Measurements from ENCODE around the gene MACROD1.

Gene MACROD1

DNA sequence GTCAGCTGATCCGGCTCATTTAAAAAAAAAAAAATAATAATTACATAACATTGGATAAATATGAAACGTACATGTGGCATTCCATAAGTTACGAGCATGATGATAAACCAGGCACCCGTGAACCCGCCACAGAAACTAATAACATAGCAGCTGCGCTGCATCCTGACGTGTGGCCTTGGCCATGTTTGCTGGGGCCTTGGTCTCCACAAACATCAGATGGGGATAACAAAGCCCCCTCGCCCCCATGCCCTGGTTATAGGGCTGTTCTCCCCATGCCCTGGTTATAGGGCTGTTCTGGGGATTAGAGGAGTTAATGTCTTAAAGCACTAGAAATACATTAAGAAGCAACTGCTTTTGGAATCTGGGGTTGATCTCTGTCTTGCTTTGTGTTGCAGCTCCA lies 93.5 kb downstream of the MACROD1 start:
- DNase-seq (ENCODE audit: low read depth) = no peak

DNA sequence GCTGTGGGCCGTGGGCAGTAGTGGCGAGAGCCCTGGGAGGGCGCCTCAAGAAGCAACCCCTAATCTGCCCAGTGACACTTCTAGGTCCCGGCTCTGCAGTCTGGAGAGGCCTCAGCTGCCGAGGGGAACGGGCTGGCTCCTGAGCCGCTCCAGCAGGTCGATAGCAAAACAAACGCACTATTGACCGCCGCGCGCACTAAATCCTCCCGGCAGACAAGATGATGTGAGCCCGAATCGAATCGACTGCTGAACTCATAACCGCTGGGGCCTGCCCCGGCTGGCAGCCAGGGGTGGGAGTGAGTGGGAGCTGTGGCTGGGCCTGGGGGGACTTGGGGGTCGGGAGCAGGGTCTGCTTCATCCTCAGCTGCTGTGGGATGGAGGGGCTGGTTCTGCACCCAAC lies 94.1 kb downstream of the MACROD1 start:
- no peak for DNase-seq (ENCODE audit: low read depth)

DNA sequence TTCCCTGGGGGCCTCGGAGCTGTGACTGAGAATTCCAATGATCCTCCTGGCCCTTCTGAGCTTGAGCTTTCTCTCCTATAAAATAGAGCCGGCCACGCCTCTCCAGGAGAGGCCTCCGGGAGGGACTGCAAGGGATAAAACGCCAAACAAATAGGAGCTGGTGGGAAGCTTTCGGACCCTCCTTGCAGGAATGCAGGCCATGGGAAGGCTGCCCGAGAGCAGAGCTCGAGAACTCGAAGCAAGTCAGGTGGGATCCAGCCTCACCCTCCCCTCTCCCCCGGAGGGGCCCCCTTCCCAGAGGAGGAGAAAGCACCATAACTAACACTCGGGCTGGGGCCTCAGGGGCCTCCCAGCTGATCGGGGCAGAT lies 95.6 kb downstream of the MACROD1 start:
- no peak for DNase-seq (ENCODE audit: low read depth)

DNA sequence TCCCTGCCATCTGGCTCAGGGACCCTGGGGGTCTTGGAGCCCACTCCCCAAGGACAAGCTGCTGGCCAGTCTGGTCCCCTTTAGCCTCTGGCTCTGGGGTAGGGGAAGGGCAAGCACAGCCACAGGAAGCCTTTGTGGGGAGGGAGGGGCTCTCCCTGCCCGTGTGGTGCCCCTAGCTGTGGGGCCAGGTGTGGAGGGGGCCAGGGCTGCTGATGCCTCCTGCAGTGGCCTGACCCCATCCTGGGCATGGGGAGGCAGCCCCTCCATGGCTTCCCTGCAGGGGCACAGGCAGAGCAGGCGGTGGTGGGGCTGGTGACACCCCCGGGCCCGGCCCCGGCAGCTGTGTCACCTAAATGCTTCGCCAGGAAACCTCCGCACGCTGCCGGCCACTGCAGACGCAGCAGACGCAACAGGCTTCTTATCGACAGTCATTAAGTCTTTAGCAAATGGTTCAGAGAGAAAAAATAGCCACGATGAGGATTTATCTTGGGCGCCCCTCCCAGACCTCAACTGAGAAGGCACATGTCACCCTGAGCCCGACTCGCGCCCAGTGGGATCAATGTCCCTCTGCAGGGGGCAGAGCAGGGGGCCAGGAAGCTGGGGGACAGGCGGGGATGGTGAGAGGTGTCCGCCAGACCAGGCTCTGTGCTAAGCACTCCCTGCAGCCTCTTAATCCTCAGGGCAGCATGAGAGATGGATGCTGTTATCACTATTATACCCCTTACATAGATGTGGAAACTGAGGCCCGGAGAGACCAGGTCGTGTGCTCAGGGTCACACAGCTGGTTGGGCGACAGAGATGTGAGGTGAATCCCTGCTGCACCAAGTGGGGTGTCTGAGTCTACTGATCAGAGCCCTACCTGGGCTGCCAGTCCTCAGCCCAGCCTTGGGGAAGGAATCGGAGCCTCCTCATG lies 96.3 kb downstream of the MACROD1 start:
- DNase-seq (ENCODE audit: low read depth) = no peak

DNA sequence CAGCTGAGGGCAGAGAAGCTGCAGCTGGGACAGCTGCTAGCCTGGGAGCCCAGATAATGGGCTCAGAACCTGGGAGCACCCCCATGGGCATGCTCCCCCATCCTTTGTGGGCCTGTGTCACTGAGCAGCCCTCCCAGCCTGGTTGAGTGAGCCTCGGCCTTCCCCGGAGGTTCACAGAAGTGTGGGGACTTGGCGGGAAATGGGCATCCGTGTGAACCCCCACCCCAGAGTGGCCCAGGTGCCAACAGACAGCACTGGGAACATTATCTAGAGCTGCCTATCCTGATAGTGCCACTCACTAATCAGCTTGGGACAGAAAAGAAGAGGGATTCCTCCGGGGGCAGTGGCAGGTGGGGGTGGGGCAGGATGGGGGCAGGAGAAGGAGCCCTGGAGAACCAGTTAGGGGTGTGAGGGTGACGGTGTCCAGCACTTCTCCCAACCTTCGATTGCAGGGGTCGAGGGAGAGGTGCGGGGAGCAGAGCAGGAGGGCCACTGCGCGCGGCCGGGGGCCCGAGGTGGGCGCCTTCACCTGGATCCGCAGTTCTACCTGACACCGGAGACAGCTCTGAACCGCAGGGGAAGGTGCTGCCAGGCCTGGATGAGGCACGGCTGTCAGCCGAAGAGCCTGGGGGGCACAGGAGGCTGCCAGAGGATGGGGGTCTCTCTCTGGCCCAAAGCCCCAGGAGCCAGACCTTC lies 97.1 kb downstream of the MACROD1 start:
- DNase-seq (ENCODE audit: low read depth) = no peak

DNA sequence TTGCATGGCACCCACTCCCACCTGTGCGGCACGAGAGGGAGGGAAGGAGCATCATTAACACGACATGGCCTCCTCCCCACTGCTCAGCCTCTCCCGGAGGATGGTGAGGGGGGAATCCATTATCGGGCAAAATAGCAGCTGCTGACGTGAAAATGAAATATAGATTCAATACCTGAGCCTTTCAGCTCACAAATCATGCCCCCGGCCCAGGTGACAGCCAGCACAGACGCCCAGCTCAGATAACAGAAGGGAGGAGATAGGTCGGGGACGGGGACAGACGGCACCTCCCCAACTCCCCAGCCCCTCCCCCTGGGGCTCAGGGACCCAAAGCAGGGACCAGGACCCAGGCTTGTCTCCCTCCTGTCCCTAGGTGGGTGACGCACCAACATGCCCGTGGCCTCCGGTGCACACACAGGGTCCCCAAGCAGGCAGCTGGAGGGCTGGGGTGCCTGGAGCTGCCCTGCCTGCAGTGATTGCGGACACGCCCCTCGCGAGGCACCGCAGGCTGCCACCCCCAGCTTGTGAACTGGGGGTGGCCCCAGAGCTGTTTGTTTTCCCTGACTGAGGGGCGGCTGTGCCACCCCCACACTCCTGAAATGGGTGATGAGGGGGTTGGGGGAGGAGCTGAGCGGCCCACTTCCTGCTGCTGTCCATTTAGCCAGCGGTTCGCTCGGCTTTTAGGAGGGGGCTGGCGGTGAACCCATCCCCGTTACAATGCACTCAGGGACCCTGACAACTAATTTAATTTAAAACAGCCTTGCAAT lies 98.5 kb downstream of the MACROD1 start:
- no peak for DNase-seq (ENCODE audit: low read depth)

DNA sequence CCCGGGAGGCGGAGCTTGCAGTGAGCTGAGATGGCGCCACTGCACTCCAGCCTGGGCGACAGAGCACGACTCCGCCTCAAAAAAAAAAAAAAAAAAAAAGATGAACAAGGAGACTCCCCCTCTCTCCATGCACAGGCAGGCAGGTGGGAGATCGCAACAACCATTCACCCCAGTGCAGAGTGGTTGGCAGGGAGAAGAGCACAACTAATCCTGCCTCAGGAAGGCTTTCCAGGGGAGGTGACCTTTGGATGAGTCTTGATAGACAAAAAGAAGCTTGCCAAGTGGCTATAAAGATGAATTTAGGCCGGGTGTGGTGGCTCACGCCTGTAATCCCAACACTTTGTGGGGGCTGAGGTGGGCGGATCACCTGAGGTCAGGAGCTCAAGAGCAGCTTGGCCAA lies 100.2 kb downstream of the MACROD1 start:
- no peak for DNase-seq (ENCODE audit: low read depth)

DNA sequence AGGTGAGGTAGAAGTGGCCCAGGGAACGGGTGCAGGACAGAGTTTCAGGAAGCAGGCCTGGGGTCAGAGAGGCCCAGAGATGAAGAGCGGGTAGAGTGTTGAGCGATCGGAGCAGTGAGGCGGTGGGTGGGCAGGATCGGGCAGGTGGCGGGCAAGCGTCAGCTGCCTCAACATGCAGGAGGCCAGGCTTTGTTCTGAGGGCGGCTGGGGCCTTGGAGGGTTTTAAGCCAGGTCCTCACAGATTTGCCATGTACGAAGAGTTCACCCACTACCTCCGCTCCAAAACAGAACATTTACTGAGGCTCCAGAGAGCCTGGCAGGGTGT lies 100.8 kb downstream of the MACROD1 start:
- DNase-seq (ENCODE audit: low read depth) = no peak

DNA sequence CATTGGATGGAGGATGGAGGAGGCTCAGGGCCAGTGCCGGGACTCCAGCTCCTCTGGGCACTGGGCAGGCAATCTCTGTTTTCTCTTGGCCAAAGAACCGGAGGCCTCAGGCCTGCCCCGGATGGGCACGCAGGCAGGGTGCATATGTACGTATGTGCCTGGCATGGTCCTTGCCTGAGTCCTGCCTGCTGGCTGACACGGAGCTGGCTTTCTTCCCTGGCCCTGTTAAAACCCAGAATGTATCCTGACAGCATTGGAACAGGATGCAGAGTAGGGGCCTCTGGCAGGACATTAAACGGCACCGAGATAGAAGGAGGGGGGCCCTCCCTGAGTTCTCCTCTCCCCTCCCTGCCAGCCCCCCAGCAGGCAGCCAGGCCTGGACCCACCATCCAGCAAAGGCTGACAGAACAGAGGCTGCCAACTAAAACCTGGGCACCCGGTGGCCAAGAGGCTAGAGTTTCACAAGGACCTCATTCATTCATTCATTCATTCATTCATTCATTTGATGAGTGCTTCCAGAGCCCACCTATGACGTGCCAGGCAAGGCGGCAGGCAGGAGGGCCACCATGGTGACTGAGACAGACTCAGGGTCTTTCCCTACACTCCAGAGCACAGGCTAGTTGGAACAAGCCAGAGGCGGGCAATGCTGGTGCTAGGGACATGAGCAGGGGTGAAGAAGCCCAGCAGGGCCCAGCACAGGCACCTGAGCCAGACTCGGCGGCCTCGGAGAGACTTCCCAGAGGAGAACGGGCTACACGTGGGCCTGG lies 101.4 kb downstream of the MACROD1 start:
- DNase-seq (ENCODE audit: low read depth) = no peak

DNA sequence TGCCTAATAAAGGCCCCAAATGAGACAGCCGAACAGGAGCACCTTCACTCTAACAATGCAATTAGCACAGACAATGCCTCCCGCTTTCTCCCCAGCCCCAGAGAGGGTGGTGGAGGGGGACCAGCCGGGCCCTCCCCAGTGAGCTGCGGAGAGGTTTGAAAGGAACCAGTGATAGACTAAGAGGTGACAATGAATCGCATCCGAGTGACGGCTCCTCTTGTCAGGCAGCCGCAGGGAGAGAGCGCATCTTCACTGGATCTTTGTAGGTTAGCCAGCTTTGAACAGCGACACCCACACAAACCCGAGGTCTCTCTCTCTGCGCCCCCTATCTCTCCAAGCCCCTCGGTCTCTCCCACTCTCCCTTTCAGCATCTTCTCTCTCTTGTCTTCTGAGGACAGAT lies 102.1 kb downstream of the MACROD1 start:
- DNase-seq (ENCODE audit: low read depth) = no peak

DNA sequence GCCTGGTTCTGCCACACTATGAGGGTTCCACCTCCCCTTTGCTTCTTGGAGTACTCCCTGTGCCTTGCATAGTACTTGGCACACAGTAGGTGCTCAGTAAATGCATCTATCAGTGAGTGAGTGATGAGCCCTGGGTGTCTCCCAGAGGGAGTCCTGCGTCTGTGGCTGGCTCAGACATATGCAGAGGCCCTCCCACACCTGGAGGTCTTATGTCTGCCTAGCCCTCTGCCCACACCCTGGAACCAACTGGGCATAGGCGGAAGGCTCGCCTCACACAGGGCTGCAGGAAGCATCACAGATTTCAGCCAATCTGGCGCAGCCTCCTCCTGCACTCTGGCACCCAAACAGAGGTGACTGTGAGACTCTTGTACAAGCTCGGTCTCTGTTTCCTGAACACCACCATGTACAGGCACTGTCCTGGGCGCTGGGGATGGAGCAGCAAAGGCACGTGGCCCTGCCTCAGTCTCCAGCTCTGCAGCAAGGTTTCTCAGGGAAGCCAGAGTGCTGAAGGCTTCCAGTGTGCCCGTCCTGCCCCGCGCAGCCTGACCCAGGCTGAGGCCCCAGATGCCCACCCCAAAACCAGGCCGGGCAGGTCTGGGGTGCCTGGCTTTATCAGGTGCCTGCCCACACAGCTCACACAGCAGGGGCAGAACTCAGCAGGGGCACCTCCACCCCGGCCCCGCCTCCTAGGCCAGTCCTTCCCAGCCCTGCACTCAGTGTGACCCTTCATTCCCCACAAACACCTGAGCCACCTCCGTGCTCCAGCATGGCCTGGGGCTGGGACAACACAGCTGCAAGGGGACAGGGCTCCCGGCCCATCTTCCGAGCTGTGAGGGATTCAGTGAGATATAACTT lies 103.5 kb downstream of the MACROD1 start:
- DNase-seq (ENCODE audit: low read depth) = no peak

DNA sequence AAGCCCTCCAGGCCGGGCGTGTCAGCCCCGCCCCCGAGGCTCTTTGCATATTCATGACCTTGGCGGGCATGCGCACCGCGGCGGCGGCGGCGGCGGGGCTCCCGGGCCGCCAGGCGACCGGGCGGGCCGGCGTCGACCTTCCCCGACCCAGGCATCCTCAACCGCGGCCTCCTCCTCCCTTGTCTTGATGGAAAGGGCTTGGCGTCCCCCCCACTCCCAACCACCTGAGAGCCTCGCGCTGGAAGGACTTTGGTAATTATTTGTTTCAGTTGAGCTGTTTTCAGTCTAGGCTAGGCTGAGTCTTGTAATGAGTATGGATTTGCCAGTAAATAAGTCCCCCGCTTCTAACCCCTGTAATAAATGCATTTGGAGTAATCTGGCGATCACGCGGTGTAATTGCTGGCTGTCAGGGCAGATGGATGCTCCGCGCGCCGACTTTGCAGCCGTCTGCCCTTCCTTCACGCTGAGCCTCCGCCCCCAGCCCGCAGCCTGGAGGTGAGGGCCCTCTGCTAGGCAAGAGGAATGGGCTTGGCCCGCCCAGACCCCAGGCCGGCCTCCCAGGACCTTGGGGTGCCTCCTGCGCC lies 105.0 kb downstream of the MACROD1 start:
- no peak for DNase-seq (ENCODE audit: low read depth)

DNA sequence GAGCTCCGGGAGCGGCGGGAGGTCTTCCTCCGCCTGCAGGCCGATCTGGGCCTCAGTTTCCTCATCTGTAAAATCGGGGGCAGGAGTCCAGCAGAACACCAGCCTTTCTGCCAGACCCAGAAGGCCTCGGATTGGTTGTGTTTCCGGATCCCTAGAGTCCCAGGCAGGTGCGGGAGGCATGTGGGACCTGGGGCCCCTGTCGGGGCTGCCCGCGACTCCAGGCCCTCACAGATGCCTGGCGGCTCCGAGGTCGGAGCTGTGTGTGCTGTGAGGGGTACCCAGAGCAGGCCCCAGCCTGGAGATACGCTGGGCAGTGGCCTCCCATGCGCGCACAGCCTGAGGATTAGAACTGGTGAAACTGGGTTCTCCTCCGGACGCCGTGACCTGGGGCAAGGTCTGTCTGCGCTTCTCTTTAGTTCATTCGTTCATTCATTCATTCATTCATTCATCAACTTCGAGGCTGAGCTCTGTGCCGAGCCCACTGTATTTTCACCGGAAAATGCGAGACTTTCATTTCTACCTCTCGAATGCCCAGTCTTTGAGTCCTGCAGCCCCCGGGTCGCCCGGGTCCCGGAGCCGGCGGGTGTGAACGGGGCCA lies 105.6 kb downstream of the MACROD1 start:
- no peak for DNase-seq (ENCODE audit: low read depth)

DNA sequence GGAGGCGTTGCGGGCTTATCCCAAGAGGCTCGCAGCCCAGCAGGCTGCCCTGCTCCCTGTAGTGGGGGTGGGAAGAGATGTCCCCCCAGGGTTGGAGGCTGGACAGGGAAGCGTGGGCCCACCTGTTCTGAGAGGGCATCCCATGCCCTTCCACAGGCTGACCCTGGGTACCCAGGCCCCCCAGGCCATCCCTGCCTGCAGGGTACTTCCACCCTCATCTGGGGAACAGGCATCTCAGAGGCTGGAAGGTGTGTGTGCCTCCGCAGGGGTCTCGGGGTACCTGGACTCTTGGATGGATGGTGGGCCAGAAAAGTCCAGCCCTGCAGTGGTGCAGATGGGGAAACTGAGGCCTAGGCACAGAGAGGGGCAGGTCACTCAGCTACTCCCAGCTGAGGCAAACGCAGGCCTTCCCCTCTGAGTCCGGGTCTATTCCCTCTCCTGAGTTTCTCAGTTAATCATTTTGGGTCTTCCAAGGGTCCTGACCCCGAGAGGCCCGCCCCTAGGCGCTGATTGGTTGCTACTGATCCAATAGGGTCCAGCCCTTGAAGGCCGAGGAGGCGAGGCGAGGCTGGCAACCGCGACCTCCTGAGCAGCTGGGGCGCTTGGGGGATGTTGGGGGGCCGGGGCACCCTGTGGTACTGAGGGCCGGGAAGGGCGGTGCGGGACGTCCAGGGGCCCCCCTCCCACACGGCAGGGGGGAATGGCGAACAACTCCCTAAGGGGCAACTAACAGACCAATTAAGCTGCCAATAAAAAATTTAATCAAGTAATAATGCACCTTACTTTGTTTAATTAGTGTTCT lies 106.4 kb downstream of the MACROD1 start:
- DNase-seq (ENCODE audit: low read depth) = no peak

DNA sequence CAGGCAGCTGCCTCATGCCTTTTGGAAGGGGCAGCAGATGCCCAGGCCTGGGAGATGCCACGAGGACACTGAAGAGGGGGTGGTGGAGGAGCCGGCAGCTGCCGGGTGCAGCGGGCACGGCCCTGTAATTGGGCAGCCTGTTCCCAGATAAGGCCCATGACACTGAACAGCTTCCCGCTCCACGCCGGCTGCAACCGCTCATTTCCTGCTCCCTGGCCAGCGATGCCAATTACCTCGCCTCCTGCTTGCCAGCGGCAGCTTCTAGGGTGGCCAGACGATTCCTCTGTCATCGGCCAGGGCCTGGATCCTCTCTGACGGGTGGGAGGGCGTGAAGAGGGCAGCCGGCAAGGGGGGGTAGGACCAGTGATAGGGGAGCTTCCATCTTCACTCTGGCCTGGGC lies 107.4 kb downstream of the MACROD1 start:
- no peak for DNase-seq (ENCODE audit: low read depth)

DNA sequence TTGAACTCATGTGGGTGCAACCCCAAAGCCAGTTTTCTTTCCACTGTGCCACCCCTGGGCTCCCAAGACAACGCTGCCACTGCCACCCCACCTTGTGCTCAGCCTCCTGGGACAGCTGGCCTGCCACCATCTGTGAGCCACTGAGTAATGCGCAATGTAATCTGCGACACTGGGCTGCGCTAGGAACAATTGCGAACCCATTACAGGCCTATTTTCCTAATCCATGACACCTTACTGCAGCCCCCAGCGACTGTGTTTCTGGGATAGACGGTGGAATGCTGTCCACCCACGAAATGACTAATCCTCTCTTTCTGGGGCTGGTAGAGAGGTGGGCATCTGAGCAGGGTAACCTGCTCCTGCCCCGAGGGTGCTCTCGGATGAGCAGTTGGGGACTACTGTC lies 108.0 kb downstream of the MACROD1 start:
- no peak for DNase-seq (ENCODE audit: low read depth)

DNA sequence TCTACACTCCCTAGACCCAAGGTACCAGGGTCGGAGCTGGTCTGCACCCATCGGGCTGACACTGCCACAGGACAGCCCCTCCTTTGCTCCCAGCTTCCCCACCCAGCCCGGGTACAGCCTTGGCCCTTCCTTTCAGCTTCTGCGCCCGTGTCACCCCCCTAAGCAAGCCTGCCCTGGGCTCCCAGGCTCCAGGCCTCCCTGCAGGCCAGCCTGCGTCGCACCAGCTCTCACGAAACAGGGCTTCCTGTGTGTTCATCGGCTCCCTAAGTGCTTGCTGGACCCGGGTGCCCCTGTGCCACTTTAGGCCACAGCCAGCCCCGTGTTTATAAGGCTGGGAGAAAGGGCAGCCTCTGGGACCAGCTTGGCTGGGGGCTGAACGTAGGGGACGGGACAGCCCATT lies 109.1 kb downstream of the MACROD1 start:
- no peak for DNase-seq (ENCODE audit: low read depth)

DNA sequence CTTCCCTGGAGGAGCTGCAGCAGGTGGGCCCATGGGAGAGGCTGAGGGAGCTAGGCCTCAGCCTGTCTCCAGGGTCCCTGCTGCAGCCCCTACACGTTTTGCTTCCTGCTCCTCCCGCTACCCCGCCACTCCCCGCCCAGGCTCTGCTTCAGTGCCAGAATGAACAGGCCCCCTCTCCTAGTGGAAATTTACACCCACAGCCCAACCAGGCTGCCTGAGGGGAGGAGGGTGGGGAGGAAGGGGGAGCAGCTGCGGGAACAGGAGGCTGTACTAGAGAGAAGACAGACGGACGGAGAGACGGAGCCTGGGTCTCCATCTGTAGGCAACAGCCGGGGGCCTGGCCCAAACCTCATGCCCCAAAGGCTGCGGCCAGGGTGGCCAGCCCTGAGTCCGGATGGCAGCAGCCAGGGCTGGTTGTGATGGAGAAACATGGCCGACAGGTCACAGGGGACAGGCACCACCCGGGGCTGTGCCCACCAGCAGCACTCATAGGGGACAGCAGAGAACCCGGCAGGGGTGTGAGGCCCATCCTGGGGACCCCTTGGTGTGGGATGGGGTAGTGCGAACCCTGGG lies 109.6 kb downstream of the MACROD1 start:
- DNase-seq (ENCODE audit: low read depth) = no peak

DNA sequence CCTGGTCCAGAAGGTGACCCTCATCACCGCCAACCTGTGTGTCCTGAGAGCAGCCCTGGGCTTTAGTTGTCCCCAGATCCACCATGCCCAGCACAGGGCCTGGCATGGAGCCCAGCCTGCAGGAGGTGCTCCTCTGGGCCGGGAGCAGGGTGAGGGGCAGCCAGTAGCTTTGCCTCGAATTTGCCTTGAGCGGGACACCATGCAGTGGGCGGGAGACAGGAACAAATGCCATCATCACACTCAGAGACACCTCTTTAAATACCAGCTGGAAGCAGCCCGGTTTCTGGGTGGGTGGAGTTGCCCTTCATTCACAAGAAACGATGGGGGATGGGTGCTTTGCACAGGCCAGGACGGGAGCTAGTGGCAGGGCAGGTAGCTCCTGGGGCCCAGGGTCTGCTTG lies 110.8 kb downstream of the MACROD1 start:
- DNase-seq (ENCODE audit: low read depth) = no peak

Measured in GM04504 (cell line).